Measurements from ENCODE around the gene AK1. TPM values are rescaled to one million over a fixed set of nuclear protein-coding genes. Genes with fewer than 3 reads are reported as not detected.
A peak's percentile ranks its signal among the peaks of the same experiment; 100 is the strongest.

The AK1 gene
- total and polyA plus RNA-seq, 2 of the 13 experiments (the other 11 are each of a cell fraction or from before 2014, with no cell fraction given) = 19.1 to 32.8 TPM

GRCh38 chr9:127869310-127870152, 7.9 kb downstream of the AK1 start (continued):
- no peak for TF ChIP-seq ARID5B (CRISPR knock-in tag; IDR thresholded peaks at IDR 0.05)
- TF ChIP-seq ZNF850 (CRISPR knock-in tag; conservative IDR thresholded peaks at IDR 0.05) = 0 out of 2 replicates have a peak, but pooled peaks have one; percentile 66
- no peak for TF ChIP-seq E2F2 (CRISPR knock-in tag; IDR thresholded peaks at IDR 0.05; ENCODE audit: borderline replicate concordance)
- no peak for TF ChIP-seq NR1H2 (CRISPR knock-in tag; IDR thresholded peaks at IDR 0.05; ENCODE audit: borderline replicate concordance, low read depth)
- TF ChIP-seq ZNF20 (CRISPR knock-in tag; IDR thresholded peaks at IDR 0.05) = no peak
- no peak for TF ChIP-seq ZMYM2 (CRISPR knock-in tag; IDR thresholded peaks at IDR 0.05)
- no peak for TF ChIP-seq EEA1 (CRISPR knock-in tag; IDR thresholded peaks at IDR 0.05; ENCODE audit: borderline replicate concordance)
- no peak for TF ChIP-seq ZNF619 (CRISPR knock-in tag; IDR thresholded peaks at IDR 0.05)
- TF ChIP-seq YY1 (IDR thresholded peaks at IDR 0.05; ENCODE audit: insufficient read depth, insufficient replicate concordance, low read depth, low read length) = no peak
- TF ChIP-seq PRDM10 (CRISPR knock-in tag; IDR thresholded peaks at IDR 0.05; ENCODE audit: low read depth) = no peak
- TF ChIP-seq ZNF879 (CRISPR knock-in tag; IDR thresholded peaks at IDR 0.05) = no peak
- TF ChIP-seq ZNF652 (CRISPR knock-in tag; IDR thresholded peaks at IDR 0.05; ENCODE audit: borderline replicate concordance, low read depth) = no peak
- no peak for TF ChIP-seq POLR2AphosphoS2 (IDR thresholded peaks at IDR 0.05; ENCODE audit: low read depth, low read length)
- 0 out of 2 replicates have a peak, but pooled peaks have one; percentile 33 for TF ChIP-seq SRY (CRISPR knock-in tag; IDR thresholded peaks at IDR 0.05)
- 0 out of 2 replicates have a peak, but pooled peaks have one; percentile 21 for TF ChIP-seq HOXA3 (CRISPR knock-in tag; IDR thresholded peaks at IDR 0.05)
- TF ChIP-seq ZFP36L2 (CRISPR knock-in tag; IDR thresholded peaks at IDR 0.05) = no peak
- no peak for TF ChIP-seq CBX2 (IDR thresholded peaks at IDR 0.05; ENCODE audit: low read depth, low read length)
- TF ChIP-seq CBX2 (CRISPR knock-in tag; IDR thresholded peaks at IDR 0.05; ENCODE audit: low read depth) = no peak
- TF ChIP-seq SMAD3 (CRISPR knock-in tag; IDR thresholded peaks at IDR 0.05) = no peak
- no peak for TF ChIP-seq KDM1A (CRISPR knock-in tag; IDR thresholded peaks at IDR 0.05)
- TF ChIP-seq MBNL3 (CRISPR knock-in tag; conservative IDR thresholded peaks at IDR 0.05) = no peak
- TF ChIP-seq MYC (CRISPR knock-in tag; IDR thresholded peaks at IDR 0.05; ENCODE audit: borderline replicate concordance) = peak; percentile 32; the same call in 1 of the 2 replicates

Data from HepG2 (cell line).